C4-2B (cell line): ENCODE results near the gene PLA2G4E.

ENCODE experiments used
- ZFX ChIP-seq: fragments of 450-650 bp; IDR thresholded peaks from 2 replicates; pipeline ENCODE4 v1.6.1; 2017
- TF ChIP-seq, protein P1 (sequence below): fragments of 450-650 bp; conservative IDR thresholded peaks from 2 replicates; pipeline ENCODE4 v1.5.1; 2017; ENCODE audit warnings: mild to moderate bottlenecking

DNA sequence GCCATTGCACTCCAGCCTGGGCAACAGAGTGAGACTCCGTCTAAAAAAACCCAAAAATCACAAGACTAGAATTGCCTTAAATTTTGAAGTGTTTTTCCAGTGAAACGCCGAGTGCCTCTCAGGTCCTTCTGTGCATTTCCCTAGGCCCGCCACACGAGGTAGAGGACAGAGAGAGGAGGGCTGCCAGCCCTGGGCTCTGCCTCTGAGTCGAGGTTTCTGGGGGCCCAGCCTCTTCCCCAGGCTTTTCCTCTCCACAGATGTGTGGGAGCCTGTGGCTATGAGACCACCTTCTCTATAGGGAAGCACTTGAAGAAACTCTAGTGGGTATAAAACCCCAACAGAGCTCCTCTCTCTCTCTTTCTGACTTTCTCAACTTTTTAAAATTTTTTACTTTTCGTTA is 37.6 kb downstream of the PLA2G4E start:
- TF ChIP-seq, protein P1, sequence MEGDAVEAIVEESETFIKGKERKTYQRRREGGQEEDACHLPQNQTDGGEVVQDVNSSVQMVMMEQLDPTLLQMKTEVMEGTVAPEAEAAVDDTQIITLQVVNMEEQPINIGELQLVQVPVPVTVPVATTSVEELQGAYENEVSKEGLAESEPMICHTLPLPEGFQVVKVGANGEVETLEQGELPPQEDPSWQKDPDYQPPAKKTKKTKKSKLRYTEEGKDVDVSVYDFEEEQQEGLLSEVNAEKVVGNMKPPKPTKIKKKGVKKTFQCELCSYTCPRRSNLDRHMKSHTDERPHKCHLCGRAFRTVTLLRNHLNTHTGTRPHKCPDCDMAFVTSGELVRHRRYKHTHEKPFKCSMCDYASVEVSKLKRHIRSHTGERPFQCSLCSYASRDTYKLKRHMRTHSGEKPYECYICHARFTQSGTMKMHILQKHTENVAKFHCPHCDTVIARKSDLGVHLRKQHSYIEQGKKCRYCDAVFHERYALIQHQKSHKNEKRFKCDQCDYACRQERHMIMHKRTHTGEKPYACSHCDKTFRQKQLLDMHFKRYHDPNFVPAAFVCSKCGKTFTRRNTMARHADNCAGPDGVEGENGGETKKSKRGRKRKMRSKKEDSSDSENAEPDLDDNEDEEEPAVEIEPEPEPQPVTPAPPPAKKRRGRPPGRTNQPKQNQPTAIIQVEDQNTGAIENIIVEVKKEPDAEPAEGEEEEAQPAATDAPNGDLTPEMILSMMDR: no peak
- TF ChIP-seq ZFX: no peak
